NT2/D1 (cell line): Measurements from ENCODE around the gene RIMBP2.

Source experiments
- SUZ12 ChIP-seq: IDR thresholded peaks from 2 replicates; pipeline ENCODE4 v1.6.1; 2011; ENCODE audit not compliant: insufficient read length, insufficient read depth; ENCODE audit errors: extremely low read depth
- YY1 ChIP-seq: IDR thresholded peaks from 2 replicates; pipeline ENCODE4 v1.6.1; 2011; ENCODE audit not compliant: insufficient read length, insufficient read depth
- ZNF274 ChIP-seq: IDR thresholded peaks from 2 replicates; pipeline ENCODE4 v1.6.1; 2011; ENCODE audit warnings: mild to moderate bottlenecking, low read depth, low read length

DNA sequence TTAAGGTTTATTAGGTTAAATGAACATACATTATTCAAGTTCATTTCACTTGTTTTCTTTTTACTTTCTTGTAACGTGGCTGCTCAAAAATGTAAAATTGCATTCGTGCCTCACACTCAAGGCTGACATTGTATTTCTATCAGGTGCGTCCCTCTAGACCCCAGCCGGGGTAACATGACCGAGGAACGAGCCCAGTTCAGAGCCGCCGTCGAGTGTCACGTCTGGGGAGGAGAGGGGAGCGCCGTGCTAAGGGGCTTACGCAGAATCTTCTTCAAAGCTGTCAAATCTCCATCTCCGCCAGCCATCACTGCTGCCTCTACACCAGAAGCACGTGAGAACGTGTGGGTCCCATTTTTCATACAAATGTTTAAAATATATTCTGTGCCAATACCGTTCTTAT is 170.6 kb downstream of the RIMBP2 start:
- TF ChIP-seq YY1: no peak
- no peak for TF ChIP-seq SUZ12
- TF ChIP-seq ZNF274: no peak
